Measurements from ENCODE around the gene ZNF277.

ZNF277 gene

GRCh38 chr7:112206238-112206990 is at the start of gene ZNF277, which contains the start of gene DOCK4:
ZNF277 (plus strand) TSS chr7:112206695; CDS start chr7:112206717, 22 bp downstream.
DOCK4 (minus strand) TSS chr7:112206399; CDS start chr7:112206138, 261 bp downstream.
- peak; percentile 93 to 95 for ATAC-seq

- ATAC-seq: no peak
These were observed 49.4 kb upstream of the ZNF277 start for GRCh38 chr7:112157072-112157471.

- no peak for ATAC-seq
These were observed 47.1 kb upstream of the ZNF277 start for GRCh38 chr7:112159351-112159750.

GRCh38 chr7:112160130-112160770 is 46.2 kb upstream of the ZNF277 start:
- no peak for ATAC-seq

GRCh38 chr7:112160771-112161150 is 45.7 kb upstream of the ZNF277 start:
- ATAC-seq: no peak

GRCh38 chr7:112161253-112162141 is 45.0 kb upstream of the ZNF277 start:
- no peak for ATAC-seq

GRCh38 chr7:112162142-112162766 is 44.2 kb upstream of the ZNF277 start:
- ATAC-seq: no peak

- no peak for ATAC-seq
These were observed 43.5 kb upstream of the ZNF277 start for GRCh38 chr7:112162784-112163506.

- no peak for ATAC-seq
These were observed 39.3 kb upstream of the ZNF277 start for GRCh38 chr7:112167147-112167546.

GRCh38 chr7:112168915-112169314 is 37.6 kb upstream of the ZNF277 start:
- no peak for ATAC-seq

GRCh38 chr7:112171673-112172072 is 34.8 kb upstream of the ZNF277 start:
- no peak for ATAC-seq

- no peak for ATAC-seq
These were observed 33.5 kb upstream of the ZNF277 start for GRCh38 chr7:112172870-112173567.

GRCh38 chr7:112173568-112173905 is 33.0 kb upstream of the ZNF277 start:
- no peak for ATAC-seq

- ATAC-seq: no peak
These were observed 32.3 kb upstream of the ZNF277 start for GRCh38 chr7:112174192-112174591.

- ATAC-seq: no peak
These were observed 30.3 kb upstream of the ZNF277 start for GRCh38 chr7:112176241-112176640.

- ATAC-seq: no peak
These were observed 29.6 kb upstream of the ZNF277 start for GRCh38 chr7:112176693-112177415.

GRCh38 chr7:112180223-112180622 is 26.3 kb upstream of the ZNF277 start:
- ATAC-seq: no peak

- no peak for ATAC-seq
These were observed 23.7 kb upstream of the ZNF277 start for GRCh38 chr7:112182749-112183148.

GRCh38 chr7:112183266-112183665 is 23.2 kb upstream of the ZNF277 start:
- no peak for ATAC-seq

- ATAC-seq: no peak
These were observed 22.0 kb upstream of the ZNF277 start for GRCh38 chr7:112184455-112184854.

Measured in activated CD4-positive, CD25-positive, alpha-beta regulatory T cell treated with anti-CD3 and anti-CD28 coated beads, Interleukin-2, amount 50 U/mL, for 24 hours (primary cell).